Parathyroid adenoma (tissue), 2 donors: ENCODE data around the gene POU5F1.

Experiments
- H2AFZ ChIP-seq: fragments of 300-600 bp; sonication (generic); one replicate; pipeline ENCODE4 v1.7.0; 2017; ENCODE audit warnings: antibody characterized with exemption, mild to moderate bottlenecking
- H3K27ac ChIP-seq: fragments of 300-600 bp; sonication (generic); one replicate; pipeline ENCODE4 v1.7.0; 2017
- H3K27me3 ChIP-seq: fragments of 300-600 bp; sonication (generic); one replicate; pipeline ENCODE4 v1.7.0; 2017; ENCODE audit warnings: low read length; ENCODE audit not compliant: control insufficient read depth, insufficient read depth
- H3K36me3 ChIP-seq: fragments of 300-600 bp; sonication (generic); one replicate; pipeline ENCODE4 v1.7.0; 2017; ENCODE audit warnings: low read length; ENCODE audit not compliant: control insufficient read depth, insufficient read depth
- H3K4me1 ChIP-seq: fragments of 300-600 bp; sonication (generic); one replicate; pipeline ENCODE4 v1.7.0; 2017; ENCODE audit warnings: control low read depth
- H3K4me2 ChIP-seq: fragments of 300-600 bp; sonication (generic); one replicate; pipeline ENCODE4 v1.7.0; 2017; ENCODE audit warnings: low read length
- H3K4me3 ChIP-seq: fragments of 300-600 bp; sonication (generic); one replicate; pipeline ENCODE4 v1.7.0; 2017; ENCODE audit warnings: low read depth, low read length
- H3K79me2 ChIP-seq: fragments of 300-600 bp; sonication (generic); one replicate; pipeline ENCODE4 v1.7.0; 2017; ENCODE audit warnings: control low read depth
- H3K9ac ChIP-seq: fragments of 300-600 bp; sonication (generic); one replicate; pipeline ENCODE4 v1.7.0; 2017; ENCODE audit warnings: mild to moderate bottlenecking
- H3K9me3 ChIP-seq: fragments of 300-600 bp; sonication (generic); one replicate; pipeline ENCODE4 v1.7.0; 2017; ENCODE audit warnings: low read length; ENCODE audit not compliant: control insufficient read depth
- TF ChIP-seq, protein P1 (sequence below): fragments of 300-600 bp; sonication (generic); IDR thresholded peaks from one replicate; pipeline ENCODE4 v1.7.0; 2017; ENCODE audit warnings: antibody characterized with exemption, mild to moderate bottlenecking
- donor health status: primary hyperparathyroidism.

The POU5F1 gene

DNA sequence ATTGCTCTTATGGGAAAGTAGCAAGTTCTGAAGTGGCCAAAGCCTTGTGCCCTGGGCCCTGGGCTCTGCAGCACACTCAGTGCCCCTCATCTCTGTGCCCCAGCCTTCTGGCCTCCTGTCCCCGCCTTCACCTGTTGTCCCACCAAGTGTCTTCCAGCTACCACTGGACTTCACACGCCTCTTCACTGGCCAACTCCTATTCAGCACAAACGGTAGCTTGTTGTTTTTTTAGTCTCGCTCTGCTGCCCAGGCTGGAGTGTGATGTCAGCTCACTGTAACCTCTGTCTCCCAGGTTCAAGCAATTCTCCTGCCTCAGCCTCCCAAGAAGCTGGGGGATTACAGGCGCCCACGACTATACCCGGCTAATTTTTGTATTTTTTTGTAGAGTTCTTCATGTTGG is 17.7 kb downstream of the POU5F1 start:
- Histone ChIP-seq H3K36me3 (no peaks in the 10 kb centered on the region), H3K4me3 (no peak overlapping the region), H3K27ac (no peak overlapping the region), H3K9ac (no peak overlapping the region), H3K9me3 (no peaks in the 10 kb centered on the region), H2AFZ (no peak overlapping the region), H3K4me1 (peaks cover 3% of the 10 kb centered on the region), H3K79me2 (no peaks in the 10 kb centered on the region), H3K27me3 (no peaks in the 10 kb centered on the region), H3K4me2 (no peak overlapping the region)
- TF ChIP-seq, protein P1, sequence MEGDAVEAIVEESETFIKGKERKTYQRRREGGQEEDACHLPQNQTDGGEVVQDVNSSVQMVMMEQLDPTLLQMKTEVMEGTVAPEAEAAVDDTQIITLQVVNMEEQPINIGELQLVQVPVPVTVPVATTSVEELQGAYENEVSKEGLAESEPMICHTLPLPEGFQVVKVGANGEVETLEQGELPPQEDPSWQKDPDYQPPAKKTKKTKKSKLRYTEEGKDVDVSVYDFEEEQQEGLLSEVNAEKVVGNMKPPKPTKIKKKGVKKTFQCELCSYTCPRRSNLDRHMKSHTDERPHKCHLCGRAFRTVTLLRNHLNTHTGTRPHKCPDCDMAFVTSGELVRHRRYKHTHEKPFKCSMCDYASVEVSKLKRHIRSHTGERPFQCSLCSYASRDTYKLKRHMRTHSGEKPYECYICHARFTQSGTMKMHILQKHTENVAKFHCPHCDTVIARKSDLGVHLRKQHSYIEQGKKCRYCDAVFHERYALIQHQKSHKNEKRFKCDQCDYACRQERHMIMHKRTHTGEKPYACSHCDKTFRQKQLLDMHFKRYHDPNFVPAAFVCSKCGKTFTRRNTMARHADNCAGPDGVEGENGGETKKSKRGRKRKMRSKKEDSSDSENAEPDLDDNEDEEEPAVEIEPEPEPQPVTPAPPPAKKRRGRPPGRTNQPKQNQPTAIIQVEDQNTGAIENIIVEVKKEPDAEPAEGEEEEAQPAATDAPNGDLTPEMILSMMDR: no peak

DNA sequence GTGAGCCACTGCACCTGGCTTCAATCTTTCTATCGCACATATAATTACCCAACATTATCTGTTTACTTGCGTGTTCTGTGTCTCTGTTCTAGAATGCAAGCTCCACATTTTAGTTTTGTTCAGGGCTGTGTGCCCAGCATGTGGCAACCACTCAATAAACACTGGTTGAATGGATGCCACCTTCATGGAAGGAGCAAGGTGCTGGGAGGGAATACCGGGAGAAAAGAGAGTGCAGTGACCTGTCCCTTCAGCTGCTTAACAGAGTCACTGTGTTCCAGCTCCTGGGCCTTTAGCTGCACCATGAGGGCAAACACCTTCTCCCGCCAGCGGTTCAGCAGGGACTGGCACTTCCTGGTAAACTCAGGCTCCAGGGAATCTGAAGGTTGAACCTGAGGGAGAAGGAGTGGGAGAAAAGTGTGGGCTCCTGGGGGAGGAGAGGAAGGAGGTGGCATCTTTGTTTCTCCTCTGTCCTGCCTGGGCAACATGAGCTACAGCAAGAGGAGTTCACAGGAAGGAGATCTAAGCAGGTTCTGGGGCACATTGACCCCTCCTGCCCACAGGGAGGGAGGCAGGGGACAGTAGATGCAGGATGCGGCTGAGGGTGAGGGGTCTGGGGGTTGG is 20.5 kb downstream of the POU5F1 start:
- no peaks in the 10 kb centered on the region for H3K36me3 ChIP-seq
- no peaks in the 10 kb centered on the region for H3K79me2 ChIP-seq
- TF ChIP-seq, protein P1: no peak
- no peaks in the 10 kb centered on the region for H3K4me1 ChIP-seq
- no peak overlapping the region for H3K4me3 ChIP-seq
- H3K9me3 ChIP-seq: no peaks in the 10 kb centered on the region
- no peak overlapping the region for H3K9ac ChIP-seq
- no peak overlapping the region for H3K4me2 ChIP-seq
- no peak overlapping the region for H2AFZ ChIP-seq
- H3K27me3 ChIP-seq: no peaks in the 10 kb centered on the region
- H3K27ac ChIP-seq: no peak overlapping the region

DNA sequence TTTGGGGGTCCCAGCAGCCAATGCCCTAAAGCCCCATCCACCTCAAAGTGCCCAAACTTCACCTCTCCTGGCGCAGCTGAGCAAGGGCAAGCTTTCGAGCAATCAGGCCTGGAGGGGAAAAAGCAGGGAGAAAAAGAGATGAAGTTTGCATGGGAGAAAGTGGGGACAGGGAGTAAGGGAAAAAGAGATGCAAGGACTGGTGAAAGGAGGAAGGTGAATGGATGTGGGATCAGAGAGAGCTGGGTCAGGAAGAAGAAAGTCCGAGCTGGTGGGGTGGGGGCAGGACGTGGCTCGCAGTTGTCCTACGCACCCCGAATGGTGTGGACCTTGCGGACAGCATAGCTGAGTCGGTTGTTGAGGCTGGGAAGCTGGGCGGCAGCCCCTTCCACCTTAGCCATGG is 25.1 kb downstream of the POU5F1 start:
- H3K27ac ChIP-seq: no peak overlapping the region

DNA sequence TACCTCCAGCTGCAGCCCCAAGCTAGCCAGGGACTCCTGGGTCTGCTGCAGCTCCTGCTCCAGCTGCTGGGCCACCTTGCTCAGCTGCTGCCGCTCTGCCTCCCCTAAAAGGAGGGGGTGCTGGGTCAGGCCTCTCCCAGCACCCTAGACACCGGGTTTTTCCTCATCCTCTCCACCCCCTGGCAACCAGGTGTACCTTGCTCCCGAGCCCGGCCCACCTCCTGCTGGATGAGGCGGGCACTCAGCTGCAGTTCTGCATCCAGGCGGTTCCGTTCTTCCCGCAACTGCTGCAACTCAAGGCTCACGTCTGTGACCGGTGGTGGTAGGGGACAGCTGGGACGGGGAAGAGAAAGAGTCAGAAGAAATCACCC is 25.5 kb downstream of the POU5F1 start:
- no peak overlapping the region for H3K4me2 ChIP-seq
- no peaks in the 10 kb centered on the region for H3K79me2 ChIP-seq
- H3K9ac ChIP-seq: no peak overlapping the region
- H3K27me3 ChIP-seq: no peaks in the 10 kb centered on the region
- H3K9me3 ChIP-seq: no peaks in the 10 kb centered on the region
- H3K4me1 ChIP-seq: no peaks in the 10 kb centered on the region
- no peak overlapping the region for H2AFZ ChIP-seq
- no peaks in the 10 kb centered on the region for H3K36me3 ChIP-seq
- TF ChIP-seq, protein P1: no peak
- H3K27ac ChIP-seq: no peak overlapping the region
- no peak overlapping the region for H3K4me3 ChIP-seq

More for the DNA sequence above, 25.1 kb downstream of the POU5F1 start:
- H3K9ac ChIP-seq: no peak overlapping the region
- no peak overlapping the region for H3K4me3 ChIP-seq
- no peaks in the 10 kb centered on the region for H3K4me1 ChIP-seq
- no peaks in the 10 kb centered on the region for H3K27me3 ChIP-seq
- H3K36me3 ChIP-seq: no peaks in the 10 kb centered on the region
- TF ChIP-seq, protein P1: no peak
- H3K4me2 ChIP-seq: no peak overlapping the region
- H3K9me3 ChIP-seq: no peaks in the 10 kb centered on the region
- H2AFZ ChIP-seq: no peak overlapping the region
- no peaks in the 10 kb centered on the region for H3K79me2 ChIP-seq

DNA sequence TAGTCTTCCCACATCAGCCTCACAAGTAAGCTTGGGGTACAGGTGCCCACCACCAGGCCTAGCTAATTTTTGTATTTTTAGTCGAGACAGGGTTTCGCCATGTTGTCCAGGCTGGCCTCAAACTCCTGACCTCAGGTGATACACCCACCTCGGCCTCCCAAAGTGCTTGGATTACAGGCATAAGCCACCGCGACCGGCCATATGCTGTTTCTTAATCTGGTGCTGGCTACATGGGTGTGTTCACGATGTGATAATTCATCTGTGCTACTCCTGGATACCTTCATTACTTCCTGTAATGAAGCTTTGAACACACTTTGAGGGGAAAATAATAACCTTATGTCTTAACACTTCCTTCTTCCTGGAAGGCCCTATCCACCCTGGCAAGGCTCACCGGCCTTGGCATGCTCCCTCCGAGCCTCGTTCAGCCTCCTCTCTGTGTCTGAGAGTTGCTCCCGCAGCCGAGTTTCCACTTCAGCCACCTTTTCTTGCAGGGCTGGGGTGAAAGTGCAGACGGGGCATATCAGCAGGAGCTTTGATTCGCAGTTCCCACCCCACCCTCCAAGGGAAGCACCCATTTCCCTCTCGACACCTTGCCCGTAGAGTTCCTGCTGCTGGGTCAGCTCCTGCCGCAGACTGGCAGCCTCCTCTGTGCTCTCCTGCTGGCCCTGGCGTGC is 26.0 kb downstream of the POU5F1 start:
- Histone ChIP-seq H3K36me3 (no peaks in the 10 kb centered on the region), H3K4me3 (no peak overlapping the region), H3K79me2 (no peaks in the 10 kb centered on the region), H2AFZ (no peak overlapping the region), H3K4me2 (no peak overlapping the region), H3K4me1 (no peaks in the 10 kb centered on the region), H3K9me3 (no peaks in the 10 kb centered on the region), H3K9ac (no peak overlapping the region), H3K27ac (no peak overlapping the region), H3K27me3 (no peaks in the 10 kb centered on the region)
- TF ChIP-seq, protein P1: no peak
